K562 (cell line): ENCODE results near the gene NUCB2. TPM values are rescaled to one million over a fixed set of nuclear protein-coding genes. Genes with fewer than 3 reads are reported as not detected.

Source experiments
- ATAC-seq: fragments of 200-7000 bp; cut with Tn5 transposase; 3 replicates; pipeline ENCODE4 v1.9.1; 2020; ENCODE audit warnings: moderate library complexity
- BruUV-seq: library from RNA; stranded (reverse); fragments of 400-500 nt; replicated peaks from 2 replicates; lab custom pipeline; 2021; lab: Mats Ljungman, UMichigan
- CTCF ChIA-PET: fragments of 300-600 bp; formaldehyde crosslinking; extraction: SDS; loops from one replicate; lab custom pipeline; 2021; ENCODE audit warnings: low intra/inter-chr PET ratio; lab: Yijun Ruan, JAX
- POLR2A ChIA-PET: fragments of 300-600, 350-650 bp; sonication (Branson Sonifier 250); formaldehyde crosslinking; extraction: SDS; loops from one replicate; lab custom pipeline; 2021; ENCODE audit warnings: antibody characterized with exemption, inconsistent platforms; lab: Yijun Ruan, JAX
- DNase-seq, 4 experiments: peaks; one replicate each; pipeline versions ENCODE4 v3.0.0 to v3.0.0-alpha.2; 2011 to 2018; ENCODE audit warnings: low spot score in 3 of 4, mixed read lengths in 3 of 4; ENCODE audit errors: extremely low read depth in 1 of 4
- FAIRE-seq: peaks from 2 replicates; lab custom pipeline; 2011; peaks lifted over from hg19 to GRCh38; lab: Jason Lieb, UNC
- H2AFZ ChIP-seq: 2 replicates; pipeline ENCODE4 v1.6.0; 2011; ENCODE audit warnings: low read depth, low read length, control low read depth, inconsistent platforms
- H3K27ac ChIP-seq: fragments of 200-600 bp; 3 replicates; pipeline ENCODE4 v1.8.0; 2011; ENCODE audit warnings: low read depth, mild to moderate bottlenecking, control low read depth, inconsistent platforms, low read length, moderate library complexity, mixed read lengths; ENCODE audit errors: extremely low read depth
- H3K27me3 ChIP-seq, 2 experiments: fragments of 300-600 bp in 1 of 2; 2 replicates in 1 of 2; 3 replicates in 1 of 2; pipeline versions ENCODE4 v1.6.0 to v1.8.0; 2011; ENCODE audit warnings: inconsistent platforms in 2 of 2, low read length in 2 of 2, mild to moderate bottlenecking in 1 of 2, mixed read lengths in 1 of 2, moderate library complexity in 1 of 2; ENCODE audit not compliant: control insufficient read depth in 2 of 2, insufficient read depth in 2 of 2
- H3K36me3 ChIP-seq: fragments of 300-600 bp; 3 replicates; pipeline ENCODE4 v1.8.0; 2011; ENCODE audit warnings: mild to moderate bottlenecking, low read length, inconsistent platforms; ENCODE audit not compliant: control insufficient read depth, insufficient read depth
- H3K4me1 ChIP-seq, 2 experiments: fragments of 200-600 bp in 1 of 2; replicated peaks in 1 of 2; 2 replicates in 1 of 2; 3 replicates in 1 of 2; pipeline versions ENCODE4 v1.5.1 to v1.8.0; 2011; ENCODE audit warnings: inconsistent platforms in 2 of 2, low read length in 2 of 2, mild to moderate bottlenecking in 1 of 2, mixed read lengths in 1 of 2, moderate library complexity in 1 of 2; ENCODE audit not compliant: control insufficient read depth in 2 of 2, insufficient read depth in 2 of 2
- H3K4me2 ChIP-seq: 2 replicates; pipeline ENCODE4 v1.6.1; 2011; ENCODE audit warnings: low read length, control low read depth, inconsistent platforms, mixed read lengths; ENCODE audit not compliant: insufficient read depth
- H3K4me3 ChIP-seq: fragments of 200-600 bp; sonication (generic), shearing (Covaris generic); 2 replicates; pipeline ENCODE4 v1.5.1; 2016; ENCODE audit warnings: control low read depth, inconsistent platforms
- H3K79me2 ChIP-seq: fragments of 200-600 bp; 3 replicates; pipeline ENCODE4 v1.8.0; 2011; ENCODE audit warnings: low read length, inconsistent platforms; ENCODE audit not compliant: control insufficient read depth, insufficient read depth
- H3K9ac ChIP-seq, 2 experiments: 2 replicates each; pipeline versions ENCODE4 v1.6.0 to v1.6.1; 2011; ENCODE audit warnings: low read depth in 2 of 2, low read length in 2 of 2, control low read depth in 1 of 2, inconsistent platforms in 1 of 2, mild to moderate bottlenecking in 1 of 2, mixed read lengths in 1 of 2; ENCODE audit not compliant: insufficient read depth in 1 of 2
- H3K9me1 ChIP-seq: one replicate; pipeline ENCODE4 v1.6.0; 2011; ENCODE audit warnings: inconsistent platforms, mild to moderate bottlenecking, low read length, moderate library complexity; ENCODE audit not compliant: control insufficient read depth, insufficient read depth
- H3K9me3 ChIP-seq: replicated peaks from 2 replicates; pipeline ENCODE4 v1.5.1; 2011; ENCODE audit warnings: low read depth, low read length, inconsistent platforms; ENCODE audit not compliant: control insufficient read depth, insufficient read depth
- H4K20me1 ChIP-seq: replicated peaks from 2 replicates; pipeline ENCODE4 v1.6.1; 2011; ENCODE audit warnings: low read length, inconsistent platforms, mixed read lengths; ENCODE audit not compliant: control insufficient read depth, insufficient read depth
- ARNT ChIP-seq, 2 experiments: fragments of 450-650 bp; IDR thresholded peaks; 2 replicates each; pipeline ENCODE4 v1.6.1; 2016; ENCODE audit warnings: mild to moderate bottlenecking in 1 of 2
- CLOCK ChIP-seq: fragments of 250-450 bp; sonication (Bioruptor Pico); IDR thresholded peaks from 2 replicates; pipeline ENCODE4 v1.4.0; 2020; ENCODE audit warnings: mild to moderate bottlenecking, moderate library complexity, borderline replicate concordance
- ELF1 ChIP-seq: fragments of 200-800 bp; sonication (Bioruptor generic); IDR thresholded peaks from 2 replicates; pipeline ENCODE4 v1.6.1; 2016; ENCODE audit warnings: missing genetic modification characterization, missing compliant biosample characterization
- ETV5 ChIP-seq: sonication (generic); formaldehyde crosslinking; IDR thresholded peaks from 2 replicates; pipeline ENCODE4 v1.4.0; 2020; ENCODE audit warnings: low read depth, mild to moderate bottlenecking, missing genetic modification reagents
- MCM5 ChIP-seq: fragments of 450-650 bp; IDR thresholded peaks from 2 replicates; pipeline ENCODE4 v1.6.1; 2016; ENCODE audit warnings: low read depth
- PHF20 ChIP-seq: fragments of 450-650 bp; IDR thresholded peaks from 2 replicates; pipeline ENCODE4 v1.6.1; 2018; ENCODE audit not compliant: partially characterized antibody
- TFAM ChIP-seq: fragments of 250-450 bp; sonication (Bioruptor Pico); conservative IDR thresholded peaks from 2 replicates; pipeline ENCODE4 v1.5.0; 2021; ENCODE audit warnings: mild to moderate bottlenecking, moderate library complexity
- WGBS: fragments of 100-300 bp; shearing (Covaris generic); methylation state at CpG from one replicate; pipeline ENCODE4 v1.1.6; 2016; ENCODE audit warnings: low coverage, mixed read lengths; ENCODE audit not compliant: insufficient coverage; ENCODE audit errors: missing lambda C conversion rate; 5-methylcytosine and 5-hydroxymethylcytosine counted together
- in situ Hi-C: fragments of 300-500 bp; cut with MboI; formaldehyde crosslinking; loops from 4 replicates; pipeline ENCODE4 v1.15.0; 2018; ENCODE audit warnings: inconsistent platforms, mixed read lengths
- intact Hi-C: fragments of 100-400 bp; cut with micrococcal nuclease; formaldehyde crosslinking; loops from 2 replicates; pipeline ENCODE4 v1.14.2; 2022
- polyA plus RNA-seq, 8 experiments: library from polyadenylated mRNA; depleted of rRNA in 4 of 8; stranded (reverse) in 5 of 8; unstranded in 3 of 8; fragments of >200 nt; fragmentation: Nextera tagmentation in 2 of 8; fragmentation: Illumina TruSeq in 1 of 8; extraction: Ambion mirVana in 2 of 8; extraction: Trizol in 1 of 8; gene quantifications; 2 replicates each; pipeline versions ENCODE4 v1.2.1 to v1.2.3, GENCODE V29; 2011 to 2014; ENCODE audit warnings: inconsistent platforms in 1 of 8, missing spikeins in 1 of 8
- total RNA-seq, 7 experiments: library from RNA; depleted of rRNA in 6 of 7; stranded (reverse); fragments of >200 nt in 6 of 7; fragmentation: Illumina TruSeq in 2 of 7; extraction: Trizol in 2 of 7; gene quantifications; 2 replicates each; pipeline versions ENCODE4 v1.2.1 to v1.2.3, GENCODE V29; 2011 to 2021; ENCODE audit warnings: low replicate concordance in 1 of 7

The NUCB2 gene
- total and polyA plus RNA-seq, 9 of the 15 experiments (the other 6 are each of a cell fraction or from before 2014, with no cell fraction given): 54.0 to 108 (median 84.6) TPM

DNA sequence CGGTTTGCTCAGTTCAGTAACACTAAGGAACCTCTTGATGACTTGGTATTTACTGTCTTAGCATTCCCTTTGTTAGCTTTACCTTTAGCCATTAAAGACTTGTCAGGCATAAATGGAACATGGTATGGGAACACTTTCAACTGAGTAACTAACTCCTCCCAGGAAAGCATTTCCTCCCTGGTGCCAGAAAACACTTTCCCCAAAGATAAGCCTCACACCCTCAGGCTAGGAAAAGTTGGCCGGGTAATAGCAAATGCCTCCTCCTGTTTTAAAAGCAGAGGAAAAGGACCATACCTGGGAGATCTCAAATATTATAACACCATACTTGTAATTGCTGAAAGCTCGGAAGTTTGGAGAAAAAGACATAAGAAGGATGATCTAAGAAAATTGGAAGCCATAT, 100.0 kb downstream of the NUCB2 start:
- H3K9ac ChIP-seq: no peak overlapping the region
- no peaks in the 10 kb centered on the region for H3K4me1 ChIP-seq
- POLR2A ChIA-PET: no interaction called here
- FAIRE-seq: no peak
- H3K9me3 ChIP-seq: peaks cover 8% of the 10 kb centered on the region; the same call in 1 of the 2 replicates
- no TSS peak for BruUV-seq
- no peak overlapping the region for H3K4me2 ChIP-seq
- H3K4me3 ChIP-seq: no peak overlapping the region
- no peak overlapping the region for H2AFZ ChIP-seq
- TF ChIP-seq PHF20 (no peak), ARNT (IDR thresholded peaks at IDR 0.05) (no peak), TFAM (no peak), ELF1 (no peak), ETV5 (CRISPR knock-in tag) (no peak), CLOCK (CRISPR knock-in tag) (no peak), MCM5 (no peak)
- TF ChIP-seq, all 486 proteins: peak for 0
- WGBS: 96% methylated on average over 3 of the region's 3 CpGs
- CTCF ChIA-PET: no interaction called here
- no peak overlapping the region for H3K27ac ChIP-seq
- peaks cover 92% of the 10 kb centered on the region for H3K36me3 ChIP-seq
- in situ Hi-C loops (no loop called here), intact Hi-C loops (no loop called here)
- H3K9me1 ChIP-seq: no peaks in the 10 kb centered on the region
- ATAC-seq (no peak), DNase-seq (no peak)
- H4K20me1 ChIP-seq: no peaks in the 10 kb centered on the region
- no peaks in the 10 kb centered on the region for H3K79me2 ChIP-seq
- no peaks in the 10 kb centered on the region for H3K27me3 ChIP-seq
